ENCODE measurements around the gene RNF168.
"Not testable (repeated sequence)": the region's sequence is repeated elsewhere in the genome, so short reads cannot be mapped to it uniquely, and the experiment has no call there.

The RNF168 gene

DNA sequence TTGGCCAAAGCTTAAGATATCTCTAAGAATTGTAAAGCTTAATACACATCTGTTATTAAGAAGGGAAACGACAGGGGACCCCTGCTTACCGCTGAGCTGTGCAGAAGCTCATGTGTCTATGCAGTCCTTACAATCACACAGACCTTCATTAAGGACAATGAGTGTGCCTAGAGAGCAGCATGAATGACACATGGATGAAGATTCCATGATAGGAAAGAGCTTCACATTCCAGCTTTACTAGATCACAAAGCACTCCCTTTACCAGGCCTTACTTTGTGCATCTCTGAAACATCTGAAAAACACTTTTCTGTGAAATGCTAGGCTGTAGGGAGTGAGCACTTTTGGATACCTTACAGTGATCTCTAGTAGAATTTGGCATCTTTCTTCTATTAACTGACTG, 32.0 kb downstream of the RNF168 start:
- TF ChIP-seq, protein P1, sequence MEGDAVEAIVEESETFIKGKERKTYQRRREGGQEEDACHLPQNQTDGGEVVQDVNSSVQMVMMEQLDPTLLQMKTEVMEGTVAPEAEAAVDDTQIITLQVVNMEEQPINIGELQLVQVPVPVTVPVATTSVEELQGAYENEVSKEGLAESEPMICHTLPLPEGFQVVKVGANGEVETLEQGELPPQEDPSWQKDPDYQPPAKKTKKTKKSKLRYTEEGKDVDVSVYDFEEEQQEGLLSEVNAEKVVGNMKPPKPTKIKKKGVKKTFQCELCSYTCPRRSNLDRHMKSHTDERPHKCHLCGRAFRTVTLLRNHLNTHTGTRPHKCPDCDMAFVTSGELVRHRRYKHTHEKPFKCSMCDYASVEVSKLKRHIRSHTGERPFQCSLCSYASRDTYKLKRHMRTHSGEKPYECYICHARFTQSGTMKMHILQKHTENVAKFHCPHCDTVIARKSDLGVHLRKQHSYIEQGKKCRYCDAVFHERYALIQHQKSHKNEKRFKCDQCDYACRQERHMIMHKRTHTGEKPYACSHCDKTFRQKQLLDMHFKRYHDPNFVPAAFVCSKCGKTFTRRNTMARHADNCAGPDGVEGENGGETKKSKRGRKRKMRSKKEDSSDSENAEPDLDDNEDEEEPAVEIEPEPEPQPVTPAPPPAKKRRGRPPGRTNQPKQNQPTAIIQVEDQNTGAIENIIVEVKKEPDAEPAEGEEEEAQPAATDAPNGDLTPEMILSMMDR (IDR thresholded peaks at IDR 0.05; ENCODE audit: poor library complexity, severe bottlenecking) = no peak

DNA sequence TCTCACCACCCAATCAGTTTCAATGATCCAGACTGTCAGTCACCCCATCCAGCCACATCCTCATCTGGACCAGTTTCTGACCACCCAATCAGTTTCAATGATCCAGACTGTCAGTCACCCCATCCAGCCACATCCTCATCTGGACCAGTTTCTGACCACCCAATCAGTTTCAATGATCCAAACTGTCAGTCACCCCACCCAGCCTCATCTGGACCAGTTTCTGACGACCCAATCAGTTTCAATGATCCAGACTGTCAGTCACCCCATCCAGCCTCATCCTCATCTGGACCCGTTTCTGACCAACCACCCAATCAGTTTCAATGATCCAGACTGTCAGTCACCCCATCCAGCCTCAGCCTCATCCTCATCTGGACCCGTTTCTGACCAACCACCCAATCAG, 33.4 kb downstream of the RNF168 start:
- not testable (repeated sequence) for ATAC-seq (ENCODE audit: low read depth); H3K27me3 ChIP-seq (ENCODE audit: insufficient read depth, poor library complexity, severe bottlenecking); H3K27ac ChIP-seq (ENCODE audit: poor library complexity, severe bottlenecking); H3K4me3 ChIP-seq (ENCODE audit: severe bottlenecking); DNase-seq (ENCODE audit: low spot score); H3K9me3 ChIP-seq (ENCODE audit: severe bottlenecking); H3K4me1 ChIP-seq (ENCODE audit: insufficient read depth, poor library complexity, severe bottlenecking)
- peaks cover 48% of the 10 kb centered on the region for H3K36me3 ChIP-seq (ENCODE audit: low read depth)

More for the DNA sequence above, 32.0 kb downstream of the RNF168 start:
- ATAC-seq (ENCODE audit: low read depth) (no peak; the same call in 2 of the 3 replicates), DNase-seq (ENCODE audit: low spot score) (no peak)
- Histone ChIP-seq H3K4me3 (ENCODE audit: severe bottlenecking) (no peak overlapping the region), H3K9me3 (ENCODE audit: severe bottlenecking) (no peaks in the 10 kb centered on the region), H3K36me3 (ENCODE audit: low read depth) (peaks cover 58% of the 10 kb centered on the region), H3K27me3 (ENCODE audit: insufficient read depth, poor library complexity, severe bottlenecking) (no peaks in the 10 kb centered on the region), H3K27ac (ENCODE audit: poor library complexity, severe bottlenecking) (no peak overlapping the region), H3K4me1 (ENCODE audit: insufficient read depth, poor library complexity, severe bottlenecking) (no peaks in the 10 kb centered on the region)

DNA sequence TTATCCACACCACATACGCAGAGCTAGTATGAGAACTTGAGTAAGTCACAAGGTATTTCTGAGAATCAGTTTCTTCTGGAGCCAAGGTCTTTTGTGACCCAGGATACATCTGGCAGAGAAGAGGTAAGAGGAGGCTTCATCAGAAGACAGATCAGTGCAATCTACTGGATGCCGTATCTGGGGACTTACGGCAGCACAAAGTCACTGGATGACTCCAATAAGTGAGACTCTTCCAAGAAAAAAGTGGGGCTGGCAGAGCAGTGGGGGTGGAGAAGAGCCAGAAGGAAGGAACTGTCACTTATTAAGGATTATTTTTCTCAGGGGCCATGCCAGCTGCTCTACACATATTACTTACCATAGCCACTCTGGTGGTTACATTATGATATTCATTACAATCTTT, 39.8 kb downstream of the RNF168 start:
- Histone ChIP-seq H3K4me1 (ENCODE audit: insufficient read depth, poor library complexity, severe bottlenecking) (no peaks in the 10 kb centered on the region), H3K27ac (ENCODE audit: poor library complexity, severe bottlenecking) (no peak overlapping the region), H3K4me3 (ENCODE audit: severe bottlenecking) (no peak overlapping the region), H3K36me3 (ENCODE audit: low read depth) (peaks cover 6% of the 10 kb centered on the region), H3K9me3 (ENCODE audit: severe bottlenecking) (no peaks in the 10 kb centered on the region), H3K27me3 (ENCODE audit: insufficient read depth, poor library complexity, severe bottlenecking) (no peaks in the 10 kb centered on the region)
- TF ChIP-seq, protein P1 (IDR thresholded peaks at IDR 0.05; ENCODE audit: poor library complexity, severe bottlenecking) = no peak
- DNase-seq (ENCODE audit: low spot score) (no peak), ATAC-seq (ENCODE audit: low read depth) (no peak)

DNA sequence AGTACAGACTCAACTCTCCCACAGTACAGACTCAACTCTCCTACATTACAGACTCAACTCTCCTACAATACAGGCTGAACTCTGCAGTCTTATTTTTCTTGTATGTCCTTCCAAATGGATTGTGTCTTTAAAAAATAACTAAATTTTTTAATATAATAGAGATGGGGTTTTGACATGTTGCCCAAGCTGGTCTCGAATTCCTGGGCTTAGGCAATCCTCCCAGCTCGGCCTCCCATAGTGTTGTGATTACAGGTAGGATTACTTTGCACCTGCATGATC, 40.2 kb downstream of the RNF168 start:
- Histone ChIP-seq H3K4me1 (ENCODE audit: insufficient read depth, poor library complexity, severe bottlenecking) (no peaks in the 10 kb centered on the region), H3K9me3 (ENCODE audit: severe bottlenecking) (no peaks in the 10 kb centered on the region), H3K36me3 (ENCODE audit: low read depth) (peaks cover 2% of the 10 kb centered on the region), H3K27me3 (ENCODE audit: insufficient read depth, poor library complexity, severe bottlenecking) (no peaks in the 10 kb centered on the region), H3K27ac (ENCODE audit: poor library complexity, severe bottlenecking) (no peak overlapping the region), H3K4me3 (ENCODE audit: severe bottlenecking) (no peak overlapping the region)
- ATAC-seq (ENCODE audit: low read depth) (no peak), DNase-seq (ENCODE audit: low spot score) (no peak)
- TF ChIP-seq, protein P1 (IDR thresholded peaks at IDR 0.05; ENCODE audit: poor library complexity, severe bottlenecking) = no peak

DNA sequence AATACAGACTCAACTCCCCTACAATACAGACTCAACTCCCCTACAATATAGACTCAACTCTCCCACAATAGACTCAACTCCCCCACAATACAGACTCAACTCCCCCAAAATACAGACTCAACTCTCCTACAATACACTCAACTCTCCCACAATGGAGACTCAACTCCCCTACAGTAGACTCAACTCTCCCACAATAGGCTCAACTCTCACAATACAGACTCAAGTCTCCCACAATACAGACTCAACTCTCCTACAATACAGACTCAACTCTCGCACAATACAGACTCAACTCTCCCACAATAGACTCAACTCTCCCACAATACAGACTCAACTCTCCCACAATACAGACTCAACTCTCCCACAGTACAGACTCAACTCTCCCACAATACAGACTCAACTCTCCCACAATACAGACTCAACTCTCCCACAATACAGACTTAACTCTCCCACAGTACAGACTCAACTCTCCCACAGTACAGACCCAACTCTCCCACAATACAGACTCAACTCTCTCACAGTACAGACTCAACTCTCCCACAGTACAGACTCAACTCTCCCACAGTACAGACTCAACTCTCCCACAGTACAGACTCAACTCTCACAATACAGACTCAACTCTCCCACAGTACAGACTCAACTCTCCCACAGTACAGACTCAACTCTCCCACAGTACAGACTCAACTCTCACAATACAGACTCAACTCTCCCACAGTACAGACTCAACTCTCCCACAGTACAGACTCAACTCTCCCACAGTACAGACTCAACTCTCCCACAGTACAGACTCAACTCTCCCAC, 40.7 kb downstream of the RNF168 start:
- not testable (repeated sequence) for ATAC-seq (ENCODE audit: low read depth); H3K36me3 ChIP-seq (ENCODE audit: low read depth); DNase-seq (ENCODE audit: low spot score); H3K9me3 ChIP-seq (ENCODE audit: severe bottlenecking); H3K27me3 ChIP-seq (ENCODE audit: insufficient read depth, poor library complexity, severe bottlenecking); H3K4me1 ChIP-seq (ENCODE audit: insufficient read depth, poor library complexity, severe bottlenecking); H3K27ac ChIP-seq (ENCODE audit: poor library complexity, severe bottlenecking); H3K4me3 ChIP-seq (ENCODE audit: severe bottlenecking)

DNA sequence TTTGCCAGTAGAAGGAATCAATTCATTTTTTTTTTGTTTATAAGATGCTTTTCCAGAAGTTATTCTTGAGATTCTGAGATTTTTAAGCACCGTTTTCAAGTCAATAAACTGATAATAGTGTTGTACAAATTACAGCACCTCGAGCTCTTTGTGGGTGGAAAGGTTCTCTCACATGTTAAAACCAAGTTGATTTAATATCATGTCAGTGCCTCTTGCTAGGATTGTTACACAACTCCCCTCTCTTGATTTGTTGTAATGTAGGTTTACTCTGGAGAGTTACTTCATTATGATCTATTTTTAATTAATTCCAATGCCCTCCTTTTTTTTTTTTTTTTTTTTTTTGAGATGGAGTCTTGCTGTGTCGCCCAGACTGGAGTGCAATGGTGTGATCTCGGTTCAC, 45.5 kb downstream of the RNF168 start:
- no peaks in the 10 kb centered on the region for H3K9me3 ChIP-seq (ENCODE audit: severe bottlenecking)
- ATAC-seq (ENCODE audit: low read depth) (no peak), DNase-seq (ENCODE audit: low spot score) (no peak)
- H3K27ac ChIP-seq (ENCODE audit: poor library complexity, severe bottlenecking) = no peak overlapping the region
- no peak overlapping the region for H3K4me3 ChIP-seq (ENCODE audit: severe bottlenecking)
- H3K36me3 ChIP-seq (ENCODE audit: low read depth) = no peaks in the 10 kb centered on the region
- no peaks in the 10 kb centered on the region for H3K4me1 ChIP-seq (ENCODE audit: insufficient read depth, poor library complexity, severe bottlenecking)
- TF ChIP-seq, protein P1 (IDR thresholded peaks at IDR 0.05; ENCODE audit: poor library complexity, severe bottlenecking) = no peak
- no peaks in the 10 kb centered on the region for H3K27me3 ChIP-seq (ENCODE audit: insufficient read depth, poor library complexity, severe bottlenecking)

DNA sequence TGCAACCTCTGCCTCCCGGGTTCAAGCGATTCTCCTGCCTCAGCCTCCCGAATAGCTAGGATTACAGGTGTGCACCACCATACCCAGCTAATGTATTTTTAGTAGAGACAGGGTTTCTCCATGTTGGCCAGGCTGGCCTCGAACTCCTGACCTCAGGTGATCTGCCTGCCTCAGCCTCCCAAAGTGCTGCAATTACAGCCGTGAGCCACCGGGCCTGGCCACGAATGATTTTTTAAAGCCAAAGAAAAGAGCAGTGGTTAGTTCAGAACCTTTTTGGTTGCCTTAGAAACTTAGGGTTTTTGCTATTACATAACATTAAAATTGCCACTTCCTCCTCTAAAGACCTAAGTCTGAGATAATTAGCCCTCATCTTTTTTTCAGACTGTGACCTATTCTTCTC, 46.1 kb downstream of the RNF168 start:
- not testable (repeated sequence) for H3K27ac ChIP-seq (ENCODE audit: poor library complexity, severe bottlenecking); H3K9me3 ChIP-seq (ENCODE audit: severe bottlenecking); H3K27me3 ChIP-seq (ENCODE audit: insufficient read depth, poor library complexity, severe bottlenecking)

More for the DNA sequence above, 46.1 kb downstream of the RNF168 start:
- DNase-seq (ENCODE audit: low spot score); H3K4me1 ChIP-seq (ENCODE audit: insufficient read depth, poor library complexity, severe bottlenecking); ATAC-seq (ENCODE audit: low read depth); H3K36me3 ChIP-seq (ENCODE audit: low read depth); H3K4me3 ChIP-seq (ENCODE audit: severe bottlenecking): not testable (repeated sequence)
